DND-41 (cell line): ENCODE measurements around the gene BMF.
"Not testable (repeated sequence)": the region's sequence is repeated elsewhere in the genome, so short reads cannot be mapped to it uniquely, and the experiment has no call there.

Source experiments
- ATAC-seq: fragments of 200-7000 bp; cut with Tn5 transposase; 3 replicates; pipeline ENCODE4 v1.9.1; 2021; ENCODE audit warnings: low read depth; ENCODE audit not compliant: insufficient read depth
- DNase-seq: peaks from one replicate; pipeline ENCODE4 v3.0.0-alpha.2; 2020
- H2AFZ ChIP-seq: 2 replicates; pipeline ENCODE4 v1.6.0; 2012; ENCODE audit warnings: low read depth, low read length
- H3K27ac ChIP-seq: 2 replicates; pipeline ENCODE4 v1.5.1; 2012; ENCODE audit warnings: low read length, inconsistent platforms
- H3K27me3 ChIP-seq: fragments of 200-600 bp; sonication (generic); 2 replicates; pipeline ENCODE4 v1.6.0; 2012; ENCODE audit warnings: low read length, mild to moderate bottlenecking, inconsistent platforms; ENCODE audit not compliant: insufficient read depth, poor library complexity
- H3K36me3 ChIP-seq: 2 replicates; pipeline ENCODE4 v1.5.1; 2012; ENCODE audit warnings: low read length, inconsistent platforms; ENCODE audit not compliant: insufficient read depth
- H3K4me1 ChIP-seq: 2 replicates; pipeline ENCODE4 v1.5.1; 2012; ENCODE audit warnings: mild to moderate bottlenecking, low read length; ENCODE audit not compliant: insufficient read depth
- H3K4me2 ChIP-seq: 2 replicates; pipeline ENCODE4 v1.6.0; 2012; ENCODE audit warnings: mild to moderate bottlenecking, moderate library complexity, low read length, inconsistent platforms; ENCODE audit not compliant: insufficient read depth
- H3K4me3 ChIP-seq, 2 experiments: fragments of 200-600 bp in 1 of 2; shearing (Covaris generic) in 1 of 2; 2 replicates each; pipeline ENCODE4 v1.5.1; 2012 to 2016; ENCODE audit warnings: inconsistent platforms in 2 of 2, low read length in 2 of 2, mild to moderate bottlenecking in 2 of 2, low read depth in 1 of 2, moderate library complexity in 1 of 2
- H3K79me2 ChIP-seq: 2 replicates; pipeline ENCODE4 v1.6.0; 2012; ENCODE audit warnings: low read length, inconsistent platforms; ENCODE audit not compliant: insufficient read depth
- H3K9ac ChIP-seq: 2 replicates; pipeline ENCODE4 v1.6.0; 2012; ENCODE audit warnings: low read depth, mild to moderate bottlenecking, inconsistent platforms, low read length, moderate library complexity
- H3K9me3 ChIP-seq: 2 replicates; pipeline ENCODE4 v1.5.1; 2012; ENCODE audit warnings: low read length, moderate library complexity, mild to moderate bottlenecking, inconsistent platforms; ENCODE audit not compliant: insufficient read depth, severe bottlenecking
- H4K20me1 ChIP-seq: 2 replicates; pipeline ENCODE4 v1.6.0; 2012; ENCODE audit warnings: low read length; ENCODE audit not compliant: insufficient read depth
- CTCF ChIP-seq: IDR thresholded peaks from 2 replicates; pipeline ENCODE4 v1.5.1; 2012; ENCODE audit warnings: borderline replicate concordance, low read length, moderate library complexity, mild to moderate bottlenecking; ENCODE audit not compliant: poor library complexity, severe bottlenecking; ENCODE audit errors: extremely low read depth
- EZH2 ChIP-seq: IDR thresholded peaks from 3 replicates; pipeline ENCODE4 v1.6.1; 2012; ENCODE audit warnings: borderline replicate concordance, low read depth, mild to moderate bottlenecking, moderate library complexity, low read length, inconsistent platforms; ENCODE audit not compliant: severe bottlenecking

BMF gene

DNA sequence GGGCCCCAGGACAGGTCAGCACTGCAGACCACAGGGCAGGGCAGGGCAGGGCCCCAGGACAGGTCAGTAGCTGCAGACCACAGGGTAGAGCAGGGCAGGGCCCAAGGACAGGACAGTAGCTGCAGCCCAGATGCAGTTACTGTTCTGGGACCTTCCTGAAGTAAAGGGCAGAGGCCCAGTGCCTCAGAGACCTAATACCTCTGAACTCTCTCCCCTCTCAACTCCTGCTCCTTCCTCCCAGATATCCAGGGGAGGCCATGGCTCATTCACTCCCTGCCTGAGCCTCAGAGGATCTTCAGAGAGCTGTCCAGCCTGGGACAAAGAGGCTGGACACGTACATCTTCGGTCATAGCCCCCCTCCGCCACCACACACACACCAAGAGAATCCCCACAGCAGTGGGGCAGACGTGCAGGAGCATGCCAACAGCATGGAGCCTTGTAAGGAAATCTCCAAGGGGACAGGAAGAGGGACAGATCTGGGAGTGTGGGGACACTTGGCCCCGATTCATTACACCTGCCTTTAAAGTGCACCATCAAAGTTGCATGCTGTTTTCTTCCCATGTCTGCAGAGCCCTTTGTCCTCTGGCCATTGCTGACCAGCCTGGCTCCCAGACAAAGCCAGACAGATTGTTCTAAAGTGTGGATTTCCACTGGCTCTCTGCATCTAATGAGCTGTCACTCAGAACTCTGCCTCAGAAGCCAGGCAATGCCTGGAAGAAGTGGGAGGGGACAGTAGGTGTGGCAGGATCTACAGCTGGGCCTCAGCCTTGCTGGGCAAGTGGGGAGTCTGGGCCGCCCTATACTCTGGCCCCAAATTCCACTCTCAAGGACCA, 28.0 kb upstream of the BMF start:
- DNase-seq (no peak), ATAC-seq (no peak)
- Histone ChIP-seq H3K9me3 (no peaks in the 10 kb centered on the region), H3K36me3 (no peaks in the 10 kb centered on the region), H3K27me3 (no peaks in the 10 kb centered on the region), H3K9ac (no peak overlapping the region), H3K27ac (no peak overlapping the region), H3K4me1 (no peaks in the 10 kb centered on the region), H4K20me1 (no peaks in the 10 kb centered on the region), H3K4me3 (no peak overlapping the region), H3K79me2 (no peaks in the 10 kb centered on the region), H2AFZ (no peak overlapping the region), H3K4me2 (no peak overlapping the region)
- no peak for TF ChIP-seq CTCF

DNA sequence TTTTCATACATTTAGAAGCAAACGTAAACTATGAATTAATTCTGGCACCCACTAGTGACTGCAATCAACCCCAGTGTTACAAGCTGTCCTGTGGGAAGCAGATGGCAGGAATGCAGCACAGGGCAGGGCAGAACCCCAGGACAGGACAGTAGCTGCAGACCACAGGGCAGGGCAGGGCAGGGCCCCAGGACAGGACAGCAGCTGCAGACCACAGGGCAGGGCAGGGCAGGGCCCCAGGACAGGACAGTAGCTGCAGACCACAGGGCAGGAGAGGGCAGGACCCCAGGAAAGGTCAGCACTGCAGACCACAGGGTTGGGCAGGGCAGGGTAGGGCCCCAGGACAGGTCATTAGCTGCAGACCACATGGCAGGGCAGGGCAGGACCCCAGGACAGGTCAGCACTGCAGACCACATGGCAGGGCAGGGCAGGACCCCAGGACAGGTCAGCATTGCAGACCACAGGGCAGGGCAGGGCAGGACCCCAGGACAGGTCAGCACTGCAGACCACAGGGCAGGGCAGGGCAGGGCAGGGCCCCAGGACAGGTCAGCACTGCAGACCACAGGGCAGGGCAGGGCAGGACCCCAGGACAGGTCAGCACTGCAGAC, 27.3 kb upstream of the BMF start:
- H3K4me3 ChIP-seq, H3K36me3 ChIP-seq, H3K9ac ChIP-seq, H3K79me2 ChIP-seq, H3K27ac ChIP-seq, H2AFZ ChIP-seq, H3K4me1 ChIP-seq, H3K27me3 ChIP-seq, DNase-seq, H3K9me3 ChIP-seq, ATAC-seq, H4K20me1 ChIP-seq, H3K4me2 ChIP-seq: not testable (repeated sequence)

- H3K27me3 ChIP-seq: no peaks in the 10 kb centered on the region
- H2AFZ ChIP-seq: no peak overlapping the region
- H3K27ac ChIP-seq: no peak overlapping the region
- H3K4me3 ChIP-seq: no peak overlapping the region
- no peaks in the 10 kb centered on the region for H3K79me2 ChIP-seq
- no peak for TF ChIP-seq CTCF
- no peak for TF ChIP-seq EZH2
- no peak overlapping the region for H3K9ac ChIP-seq
- H3K9me3 ChIP-seq: no peaks in the 10 kb centered on the region
- no peak overlapping the region for H3K4me2 ChIP-seq
- DNase-seq: no peak
- H3K4me1 ChIP-seq: no peaks in the 10 kb centered on the region
- no peak for ATAC-seq
- no peaks in the 10 kb centered on the region for H4K20me1 ChIP-seq
- no peaks in the 10 kb centered on the region for H3K36me3 ChIP-seq
Measured at GRCh38 chr15:40134885-40135284, 26.2 kb upstream of the BMF start.

- Histone ChIP-seq H4K20me1 (no peaks in the 10 kb centered on the region), H3K79me2 (no peaks in the 10 kb centered on the region), H3K4me3 (no peak overlapping the region), H3K27ac (no peak overlapping the region), H3K9me3 (no peaks in the 10 kb centered on the region), H3K36me3 (no peaks in the 10 kb centered on the region), H3K4me1 (no peaks in the 10 kb centered on the region), H3K27me3 (no peaks in the 10 kb centered on the region), H2AFZ (no peak overlapping the region), H3K9ac (no peak overlapping the region), H3K4me2 (no peak overlapping the region)
- DNase-seq (no peak), ATAC-seq (no peak)
- no peak for TF ChIP-seq CTCF
Measured at GRCh38 chr15:40133544-40133943, 24.9 kb upstream of the BMF start.
